ENCODE results near the gene TMED7. TPM values are rescaled to one million over a fixed set of nuclear protein-coding genes. Genes with fewer than 3 reads are reported as not detected.

Gene TMED7
- total and polyA plus RNA-seq, 8 donors: 73.9 to 115 (median 81.7) TPM

- no peak overlapping the region for H3K27ac ChIP-seq
- intact Hi-C loops (cut with DNase I): no loop called here
Observed at GRCh38 chr5:115599924-115600323, 25.9 kb downstream of the TMED7 start.

DNA sequence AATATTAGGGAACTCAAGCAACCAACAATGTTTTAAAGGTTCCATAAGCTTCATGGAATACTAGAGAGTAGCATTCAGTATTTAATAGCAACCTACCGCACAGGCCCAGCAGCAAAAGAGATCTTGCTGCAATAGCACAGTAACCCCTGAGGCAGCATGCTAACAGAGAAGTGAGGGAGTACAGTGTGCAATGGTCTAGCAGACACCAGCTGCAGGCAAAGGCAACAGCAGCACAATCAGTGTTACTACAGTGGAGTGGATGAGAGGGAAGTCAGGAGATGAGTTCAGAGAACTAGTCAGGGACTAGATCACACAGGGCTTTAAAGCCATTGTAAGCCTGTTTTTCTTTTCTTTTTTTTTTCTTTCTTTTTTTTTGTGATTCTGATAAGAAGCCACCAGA lies 26.3 kb downstream of the TMED7 start:
- intact Hi-C loops (cut with DNase I): no loop called here
- no peaks in the 10 kb centered on the region for H3K9me3 ChIP-seq
- peaks cover 0 to 44% of the 10 kb centered on the region in 2 donors for H3K4me1 ChIP-seq
- no peak overlapping the region for H3K27ac ChIP-seq
- no peak overlapping the region for H3K4me3 ChIP-seq
- no peak for TF ChIP-seq CTCF (IDR thresholded peaks at IDR 0.05)
- DNase-seq: peak in 2 of 4 donors; percentile 16 to 37
- no peaks in the 10 kb centered on the region for H3K36me3 ChIP-seq
- H3K27me3 ChIP-seq: no peaks in the 10 kb centered on the region
- peak; percentile 54 for ATAC-seq

More at GRCh38 chr5:115599924-115600323, 25.9 kb downstream of the TMED7 start:
- TF ChIP-seq CTCF (IDR thresholded peaks at IDR 0.05): no peak
- DNase-seq (no peak), ATAC-seq (peak; percentile 5)
- H3K27me3 ChIP-seq: no peaks in the 10 kb centered on the region
- no peaks in the 10 kb centered on the region for H3K9me3 ChIP-seq
- H3K4me1 ChIP-seq: peaks cover 0 to 44% of the 10 kb centered on the region in 2 donors
- H3K36me3 ChIP-seq: no peaks in the 10 kb centered on the region
- no peak overlapping the region for H3K4me3 ChIP-seq

GRCh38 chr5:115594128-115595047 lies 31.4 kb downstream of the TMED7 start:
- H3K4me1 ChIP-seq: peaks cover 0 to 5% of the 10 kb centered on the region in 2 donors
- DNase-seq (no peak), ATAC-seq (no peak)
- TF ChIP-seq CTCF (IDR thresholded peaks at IDR 0.05): no peak
- H3K4me3 ChIP-seq: no peak overlapping the region
- no peaks in the 10 kb centered on the region for H3K27me3 ChIP-seq
- H3K9me3 ChIP-seq: no peaks in the 10 kb centered on the region
- H3K27ac ChIP-seq: no peak overlapping the region
- intact Hi-C loops (cut with DNase I): no loop called here
- no peaks in the 10 kb centered on the region for H3K36me3 ChIP-seq

DNA sequence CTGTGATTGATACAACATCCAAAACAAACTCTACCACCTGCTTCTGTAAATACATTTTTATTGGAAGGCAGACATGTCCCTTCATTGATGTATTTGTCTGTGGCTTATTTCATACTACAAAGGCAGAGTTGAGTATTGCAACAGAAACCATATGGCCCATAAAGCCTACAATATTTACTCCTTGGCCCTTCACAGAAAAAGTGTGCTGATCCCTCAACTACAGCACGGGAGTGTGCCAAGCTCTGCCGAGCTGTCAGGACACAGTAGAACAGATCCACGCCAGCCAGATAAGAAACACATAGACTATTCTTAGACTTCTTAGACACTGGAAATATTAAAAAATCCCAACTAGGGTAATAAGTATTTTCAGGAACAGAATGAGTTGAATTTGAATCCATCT lies 36.8 kb downstream of the TMED7 start:
- H3K36me3 ChIP-seq: no peaks in the 10 kb centered on the region
- H3K27ac ChIP-seq: no peak overlapping the region
- no peaks in the 10 kb centered on the region for H3K4me1 ChIP-seq
- H3K4me3 ChIP-seq: no peak overlapping the region
- no peaks in the 10 kb centered on the region for H3K9me3 ChIP-seq
- H3K27me3 ChIP-seq: no peaks in the 10 kb centered on the region
- intact Hi-C loops (cut with DNase I): loop anchor here in 1 of 2 donors (5.0 kb wide), 1 partner anchor 282 kb away; no protein-coding TSS in a partner anchor
- ATAC-seq (no peak), DNase-seq (no peak)
- TF ChIP-seq CTCF (IDR thresholded peaks at IDR 0.05): no peak

DNA sequence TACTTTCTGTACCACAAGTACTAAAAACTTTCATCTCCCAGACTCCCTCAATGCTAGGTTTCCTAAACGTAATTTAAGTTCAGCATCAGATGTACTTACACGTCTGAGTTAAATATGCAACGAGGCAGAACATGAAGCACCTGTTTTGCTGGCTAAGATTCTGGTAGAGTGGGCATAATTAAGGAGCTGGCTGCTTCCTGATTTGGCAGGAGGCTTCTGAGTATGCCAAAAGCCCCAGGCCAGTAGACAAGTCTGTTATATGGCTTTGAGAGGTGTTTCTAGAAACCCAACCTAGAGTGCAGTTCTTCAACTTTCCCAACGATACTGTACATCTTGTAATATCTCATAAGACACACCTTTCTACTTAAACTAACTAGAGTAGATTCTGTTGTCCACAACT lies 37.2 kb downstream of the TMED7 start:
- no peaks in the 10 kb centered on the region for H3K9me3 ChIP-seq
- H3K4me1 ChIP-seq: no peaks in the 10 kb centered on the region
- H3K27me3 ChIP-seq: no peaks in the 10 kb centered on the region
- peak; percentile 23 for ATAC-seq
- no peak for DNase-seq
- H3K36me3 ChIP-seq: no peaks in the 10 kb centered on the region
- no peak for TF ChIP-seq CTCF (IDR thresholded peaks at IDR 0.05)
- no peak overlapping the region for H3K27ac ChIP-seq
- no peak overlapping the region for H3K4me3 ChIP-seq
- intact Hi-C loops (cut with DNase I): loop anchor here in 1 of 2 donors (5.0 kb wide), 1 partner anchor 281 kb away; no protein-coding TSS in a partner anchor

Data from left lung (tissue), 10 donors.